ACC112 (cell line): ENCODE data around the gene CDCA4.
A peak's percentile ranks its signal among the peaks of the same experiment; 100 is the strongest.
"Not testable (repeated sequence)": the region's sequence is repeated elsewhere in the genome, so short reads cannot be mapped to it uniquely, and the experiment has no call there.

Source experiments
- H2AFZ ChIP-seq: fragments of 200-600 bp; sonication (generic); one replicate; pipeline ENCODE4 v1.6.0; 2017; ENCODE audit warnings: antibody characterized with exemption, low read length; ENCODE audit not compliant: unreplicated experiment
- H3K27ac ChIP-seq: fragments of 200-600 bp; sonication (generic); 2 replicates; pipeline ENCODE4 v1.5.1; 2014; ENCODE audit warnings: low read depth, mild to moderate bottlenecking, antibody characterized with exemption, low read length, moderate library complexity
- H3K27me3 ChIP-seq: fragments of 200-600 bp; sonication (generic); 2 replicates; pipeline ENCODE4 v1.6.1; 2014; ENCODE audit warnings: mild to moderate bottlenecking, antibody characterized with exemption, low read length, moderate library complexity, mixed read lengths; ENCODE audit not compliant: insufficient read depth
- H3K36me3 ChIP-seq: fragments of 200-600 bp; sonication (generic); 2 replicates; pipeline ENCODE4 v1.6.1; 2016; ENCODE audit warnings: mild to moderate bottlenecking, antibody characterized with exemption, low read length, moderate library complexity, mixed read lengths; ENCODE audit not compliant: insufficient read depth
- H3K4me1 ChIP-seq: fragments of 200-600 bp; sonication (generic); one replicate; pipeline ENCODE4 v1.6.1; 2016; ENCODE audit warnings: low read length, mixed read lengths; ENCODE audit not compliant: insufficient read depth, unreplicated experiment, control insufficient read depth
- H3K4me3 ChIP-seq: fragments of 200-600 bp; sonication (generic); 2 replicates; pipeline ENCODE4 v1.5.1; 2014; ENCODE audit warnings: mild to moderate bottlenecking, low read depth, low read length
- H3K79me2 ChIP-seq: fragments of 200-600 bp; sonication (generic); one replicate; pipeline ENCODE4 v1.6.0; 2016; ENCODE audit warnings: low read length; ENCODE audit not compliant: control insufficient read depth, unreplicated experiment, insufficient read depth

The CDCA4 gene

GRCh38 chr14:105030194-105030593 lies 9.3 kb upstream of the CDCA4 start:
- Histone ChIP-seq H3K36me3 (no peaks in the 10 kb centered on the region), H3K79me2 (no peaks in the 10 kb centered on the region), H2AFZ (no peak overlapping the region), H3K4me1 (peaks cover 16% of the 10 kb centered on the region), H3K27me3 (no peaks in the 10 kb centered on the region), H3K4me3 (no peak overlapping the region), H3K27ac (no peak overlapping the region)

- Histone ChIP-seq H3K4me3 (no peak overlapping the region), H3K27me3 (no peaks in the 10 kb centered on the region), H2AFZ (no peak overlapping the region), H3K79me2 (no peaks in the 10 kb centered on the region), H3K27ac (no peak overlapping the region), H3K4me1 (peaks cover 19% of the 10 kb centered on the region), H3K36me3 (no peaks in the 10 kb centered on the region)
These were observed 8.5 kb upstream of the CDCA4 start for GRCh38 chr14:105029402-105029801.

GRCh38 chr14:105028251-105028927 lies 7.5 kb upstream of the CDCA4 start:
- Histone ChIP-seq H2AFZ (no peak overlapping the region), H3K36me3 (no peaks in the 10 kb centered on the region), H3K27ac (peak overlapping the region; percentile 49), H3K27me3 (no peaks in the 10 kb centered on the region), H3K79me2 (no peaks in the 10 kb centered on the region), H3K4me3 (no peak overlapping the region), H3K4me1 (peaks cover 29% of the 10 kb centered on the region)

GRCh38 chr14:105027718-105028117 lies 6.8 kb upstream of the CDCA4 start:
- H3K27me3 ChIP-seq, H3K36me3 ChIP-seq, H3K4me3 ChIP-seq, H3K79me2 ChIP-seq, H2AFZ ChIP-seq: not testable (repeated sequence)
- peaks cover 35% of the 10 kb centered on the region for H3K4me1 ChIP-seq
- H3K27ac ChIP-seq: peak overlapping the region; percentile 49

GRCh38 chr14:105026802-105027563 lies 6.1 kb upstream of the CDCA4 start:
- Histone ChIP-seq H3K36me3 (no peaks in the 10 kb centered on the region), H3K4me3 (no peak overlapping the region), H3K79me2 (peaks cover 7% of the 10 kb centered on the region), H3K4me1 (peaks cover 43% of the 10 kb centered on the region), H3K27me3 (no peaks in the 10 kb centered on the region), H2AFZ (no peak overlapping the region), H3K27ac (peak overlapping the region; percentile 24)

- H3K4me3 ChIP-seq: no peak overlapping the region
- H3K27ac ChIP-seq: peak overlapping the region; percentile 99
- peaks cover 43% of the 10 kb centered on the region for H3K4me1 ChIP-seq
- H2AFZ ChIP-seq: no peak overlapping the region
- H3K27me3 ChIP-seq: no peaks in the 10 kb centered on the region
- H3K79me2 ChIP-seq: peaks cover 14% of the 10 kb centered on the region
- no peaks in the 10 kb centered on the region for H3K36me3 ChIP-seq
These were observed 5.3 kb upstream of the CDCA4 start for GRCh38 chr14:105026033-105026785.

GRCh38 chr14:105025429-105025828 lies 4.5 kb upstream of the CDCA4 start:
- Histone ChIP-seq H3K27me3 (no peaks in the 10 kb centered on the region), H3K4me3 (no peak overlapping the region), H3K36me3 (no peaks in the 10 kb centered on the region), H3K79me2 (peaks cover 18% of the 10 kb centered on the region), H3K4me1 (peaks cover 43% of the 10 kb centered on the region), H3K27ac (peak overlapping the region; percentile 99), H2AFZ (no peak overlapping the region)

- Histone ChIP-seq H3K27me3 (no peaks in the 10 kb centered on the region), H3K4me3 (peak overlapping the region; percentile 58), H3K27ac (peak overlapping the region; percentile 99), H3K4me1 (peaks cover 50% of the 10 kb centered on the region), H3K79me2 (peaks cover 33% of the 10 kb centered on the region), H2AFZ (peak overlapping the region; percentile 9), H3K36me3 (no peaks in the 10 kb centered on the region; the same call in 1 of the 2 replicates)
These were observed 3.1 kb upstream of the CDCA4 start for GRCh38 chr14:105023791-105024480.

- Histone ChIP-seq H3K4me1 (peaks cover 55% of the 10 kb centered on the region), H3K27ac (peak overlapping the region; percentile 99), H3K79me2 (peaks cover 41% of the 10 kb centered on the region)
These were observed 2.3 kb upstream of the CDCA4 start for GRCh38 chr14:105023144-105023543.

GRCh38 chr14:105022276-105022670 lies 1.4 kb upstream of the CDCA4 start:
- Histone ChIP-seq H3K36me3 (no peaks in the 10 kb centered on the region; the same call in 1 of the 2 replicates), H3K27me3 (no peaks in the 10 kb centered on the region), H3K4me3 (peak overlapping the region; percentile 100), H2AFZ (no peak overlapping the region), H3K27ac (peak overlapping the region; percentile 99), H3K4me1 (peaks cover 57% of the 10 kb centered on the region), H3K79me2 (peaks cover 50% of the 10 kb centered on the region)

More at GRCh38 chr14:105023144-105023543, 2.3 kb upstream of the CDCA4 start:
- Histone ChIP-seq H3K36me3 (no peaks in the 10 kb centered on the region; the same call in 1 of the 2 replicates), H2AFZ (no peak overlapping the region), H3K4me3 (peak overlapping the region; percentile 100), H3K27me3 (no peaks in the 10 kb centered on the region)
